Measurements from ENCODE around the gene TMSB10.
"Not testable (repeated sequence)": the region's sequence is repeated elsewhere in the genome, so short reads cannot be mapped to it uniquely, and the experiment has no call there.

The TMSB10 gene

DNA sequence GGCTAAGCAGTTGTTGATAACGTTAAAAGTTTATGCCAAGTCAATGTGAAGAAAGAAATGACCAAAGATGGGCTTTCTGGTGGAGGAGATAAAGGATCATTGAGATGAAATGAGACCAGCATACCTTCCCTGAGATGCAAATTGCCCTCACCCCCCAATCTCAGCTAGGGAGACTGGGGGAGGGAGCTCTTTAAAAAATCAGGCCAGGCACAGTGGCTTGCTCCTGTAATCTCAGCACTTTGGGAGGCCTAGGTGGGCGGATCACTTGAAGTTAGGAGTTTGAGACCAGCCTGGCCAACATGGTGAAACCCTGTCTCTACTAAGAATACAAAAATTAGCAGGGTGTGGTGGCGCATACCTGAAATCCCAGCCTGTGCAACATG is 34.6 kb downstream of the TMSB10 start:
- no peak for DNase-seq

DNA sequence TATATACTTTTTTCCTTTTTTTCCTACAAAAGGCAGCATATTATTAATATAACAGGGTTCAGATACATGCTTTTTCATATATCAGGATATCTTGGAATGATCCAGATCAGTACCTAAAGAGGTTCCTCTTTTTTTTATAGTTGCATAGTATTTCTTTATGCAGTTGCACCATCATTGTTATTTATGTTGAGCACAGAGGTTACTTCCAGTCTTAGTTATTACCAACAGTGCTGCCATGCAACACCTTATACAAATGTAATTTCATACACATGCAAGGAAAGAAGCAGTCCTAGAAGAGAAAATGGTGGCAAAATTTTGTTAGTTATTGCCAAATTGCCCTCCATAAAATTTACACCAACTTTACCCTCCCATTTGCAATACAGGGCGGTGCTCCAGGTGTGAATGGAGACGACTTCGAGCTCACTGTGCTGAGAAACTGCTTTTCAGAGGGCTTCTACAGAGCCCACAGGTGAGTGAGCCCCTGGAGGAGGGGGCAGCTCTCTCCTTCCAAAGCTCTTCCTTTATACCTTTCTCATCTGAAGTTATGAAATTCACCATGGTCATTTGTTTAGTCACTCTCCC is 35.5 kb downstream of the TMSB10 start:
- no peak for DNase-seq

DNA sequence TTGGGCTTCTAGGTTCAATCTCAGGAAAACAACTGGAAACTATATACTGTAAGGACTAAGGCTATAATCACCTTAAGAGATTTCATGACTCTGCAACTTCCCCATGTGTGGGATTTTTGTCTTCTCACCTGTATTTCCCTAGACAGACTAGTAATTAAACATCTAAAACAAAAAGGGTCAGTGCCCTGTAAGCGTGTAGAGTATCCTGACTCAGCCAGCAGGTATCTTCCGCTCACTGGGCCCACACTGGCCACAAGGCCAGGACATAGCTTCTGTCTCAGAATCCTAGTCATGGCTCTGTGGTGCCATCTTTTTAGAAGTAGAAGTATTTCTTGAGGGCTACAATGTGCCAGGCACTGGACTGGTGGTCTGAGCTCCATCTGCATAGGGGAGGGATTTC is 36.7 kb downstream of the TMSB10 start:
- DNase-seq, result no peak

DNA sequence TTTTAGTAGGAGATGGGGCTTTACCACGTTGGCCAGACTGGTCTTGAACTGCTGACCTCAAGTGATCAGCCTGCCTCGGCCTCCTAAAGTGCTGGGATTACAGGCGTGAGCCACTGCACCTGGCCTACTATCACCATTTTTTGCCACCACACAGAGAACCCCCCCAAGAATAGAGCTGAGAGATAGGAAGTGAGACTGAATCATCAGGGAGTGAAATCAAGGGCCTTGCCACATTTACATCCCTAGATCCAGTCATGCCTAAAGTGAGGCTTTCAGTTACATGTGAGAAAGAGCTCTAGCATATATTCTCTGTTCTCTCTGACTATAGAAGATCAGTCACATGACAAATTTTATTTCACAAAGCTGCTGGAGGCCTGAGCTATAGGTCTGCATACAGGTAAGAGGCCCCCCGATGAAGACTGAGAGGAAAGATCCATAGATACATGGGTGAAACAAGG is 37.5 kb downstream of the TMSB10 start:
- no peak for DNase-seq

DNA sequence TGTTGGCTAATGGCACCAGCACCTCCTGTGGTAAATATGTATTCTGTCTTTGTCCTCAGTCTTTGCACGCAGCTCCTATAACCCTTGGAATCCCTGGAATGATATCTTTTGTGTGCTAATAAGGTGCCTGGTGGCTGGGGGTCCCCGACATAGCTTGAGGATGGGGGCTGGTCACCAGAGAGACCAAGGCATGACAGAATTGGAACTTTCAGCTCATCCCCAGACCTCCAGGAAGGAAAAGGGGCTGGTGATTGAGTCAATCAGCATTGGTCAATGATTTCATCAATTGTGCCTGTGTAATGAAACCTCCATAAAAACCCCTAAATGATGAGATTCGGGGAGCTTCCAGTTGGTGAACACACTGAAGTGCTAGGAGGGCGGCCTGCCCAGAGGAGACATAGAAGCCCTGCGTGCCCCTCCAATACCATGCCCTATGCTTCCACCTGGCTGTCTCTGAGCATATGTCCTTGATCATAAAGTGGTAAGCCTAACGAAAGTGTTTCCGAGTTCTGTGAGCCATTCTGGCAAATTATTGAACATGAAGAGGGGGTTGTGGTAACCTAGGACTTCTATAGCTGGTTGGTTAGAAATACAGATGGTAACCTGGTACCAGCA is 38.9 kb downstream of the TMSB10 start:
- no peak for DNase-seq

DNA sequence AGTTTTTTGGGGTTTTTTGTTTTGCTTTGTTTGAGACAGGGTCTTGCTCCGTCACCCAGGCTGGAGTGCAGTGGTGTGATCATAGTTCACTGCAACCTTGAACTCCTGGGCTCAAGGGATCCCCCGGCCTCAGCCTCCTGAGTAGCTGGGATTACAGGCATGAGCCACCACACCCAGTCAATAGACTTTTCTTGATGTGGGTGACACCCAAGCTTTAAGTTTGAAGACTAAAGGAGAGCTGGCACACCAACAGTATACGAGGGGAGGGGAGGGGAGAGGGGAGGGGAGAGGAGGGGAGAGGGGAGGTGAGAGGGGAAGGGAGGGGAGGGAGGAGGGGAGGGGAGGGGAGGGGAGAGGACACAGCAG is 40.4 kb downstream of the TMSB10 start:
- DNase-seq, result not testable (repeated sequence)

DNA sequence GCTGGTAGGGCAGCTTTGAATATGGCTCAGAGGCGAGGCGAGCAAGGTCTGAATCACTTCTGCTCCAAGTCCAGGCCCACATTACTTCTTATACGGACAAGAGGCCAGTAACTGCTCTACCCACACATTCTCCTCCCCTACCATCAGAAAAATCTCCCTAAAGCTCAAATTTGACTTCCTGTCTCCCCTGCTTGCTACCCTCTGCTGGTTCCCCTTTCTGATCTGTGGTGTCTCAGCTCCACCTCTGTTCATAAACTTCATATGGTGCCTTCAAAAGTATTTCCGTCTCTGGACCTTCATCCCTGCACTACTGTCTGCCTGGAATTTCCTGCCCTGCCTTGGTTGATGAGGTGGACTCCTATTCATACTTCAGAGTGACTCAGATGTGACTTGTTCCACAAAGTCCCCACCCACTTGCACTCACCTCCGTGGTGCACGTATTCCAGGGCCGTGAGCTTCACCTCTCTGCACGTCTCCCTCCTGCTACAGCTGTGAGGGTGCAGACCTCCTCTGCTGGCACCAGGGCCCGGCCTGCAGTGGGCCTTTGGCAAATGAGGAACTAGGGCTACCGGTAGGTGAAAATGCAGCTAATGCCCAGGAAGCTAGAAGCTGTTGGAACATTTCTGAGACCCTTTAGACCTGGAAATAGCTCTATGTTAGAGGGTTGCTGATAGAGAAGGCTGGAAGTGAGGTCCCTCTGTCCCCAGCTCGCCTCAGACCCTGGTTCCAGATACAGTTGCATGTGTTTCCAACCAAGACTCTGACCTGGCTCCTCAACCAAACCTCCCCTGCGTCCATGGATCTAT is 41.0 kb downstream of the TMSB10 start:
- peak; percentile 6 to 43 (median 18) for DNase-seq

DNA sequence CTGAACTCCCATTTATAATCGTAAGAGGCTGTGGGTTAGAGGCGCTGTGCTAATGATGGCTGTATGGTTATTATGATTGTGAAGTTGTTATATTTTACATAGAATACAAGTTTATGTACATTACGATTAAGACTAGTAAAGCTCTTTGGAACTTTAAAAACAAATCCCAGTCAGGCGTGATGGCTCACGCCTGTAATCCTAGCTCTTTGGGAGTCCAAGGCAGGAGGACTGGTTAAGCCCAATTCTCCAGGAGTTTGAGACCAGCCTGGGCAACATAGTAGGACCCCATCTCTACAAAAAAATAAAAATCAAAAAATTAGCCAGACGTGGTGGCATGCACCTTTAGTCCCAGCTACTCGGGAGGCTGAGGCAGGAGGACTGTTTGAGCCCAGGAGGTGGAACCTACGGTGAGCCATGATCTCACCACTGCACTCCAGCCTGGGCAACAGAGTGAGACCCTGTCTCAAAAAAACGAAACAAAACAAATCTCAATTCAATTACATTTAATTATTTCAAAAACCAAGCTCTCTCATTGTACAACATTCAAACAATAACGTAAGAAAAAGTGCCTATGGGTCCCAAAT is 41.6 kb downstream of the TMSB10 start:
- DNase-seq, result no peak

DNA sequence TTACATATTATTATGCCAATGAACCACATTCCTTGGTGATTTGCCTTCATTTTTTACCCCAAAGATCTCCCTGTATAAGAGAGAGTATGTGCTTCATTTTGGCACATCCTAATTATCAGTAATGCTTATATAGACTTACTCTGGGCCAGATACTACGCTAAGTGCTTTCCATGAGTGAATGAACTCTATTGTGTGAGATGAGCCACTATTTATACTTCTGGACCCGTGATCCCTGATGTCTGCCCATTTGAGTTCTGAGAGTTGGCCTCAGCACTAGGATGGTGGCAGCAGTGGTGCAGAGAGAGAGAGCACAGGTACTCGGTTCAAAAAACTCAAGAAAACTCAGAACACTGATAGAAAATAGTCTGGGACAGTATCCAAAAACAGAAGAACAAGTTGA is 48.1 kb downstream of the TMSB10 start:
- DNase-seq, result no peak

DNA sequence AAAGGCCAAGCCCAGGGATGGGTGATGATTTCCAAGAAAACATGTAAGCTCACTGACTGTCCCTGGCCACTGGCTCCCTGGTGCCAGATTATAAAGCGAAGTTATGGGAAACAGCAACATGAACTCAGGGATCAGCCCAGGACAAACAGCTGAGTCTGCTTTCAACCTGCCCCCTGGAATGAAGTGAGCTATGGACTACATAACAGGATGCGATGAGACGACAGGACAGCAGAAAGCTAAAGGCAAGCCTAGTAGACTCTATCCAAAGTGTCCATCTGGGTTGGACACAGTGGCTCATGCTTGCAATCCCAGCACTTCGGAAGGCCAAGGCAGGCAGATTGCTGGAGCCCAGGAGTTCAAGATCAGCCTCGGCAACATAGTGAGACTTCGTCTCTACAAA is 48.9 kb downstream of the TMSB10 start:
- DNase-seq, result no peak

All from activated CD4-positive, CD25-positive, alpha-beta regulatory T cell (primary cell).